Measurements from ENCODE around the gene DHRS7B. TPM values are rescaled to one million over a fixed set of nuclear protein-coding genes. Genes with fewer than 3 reads are reported as not detected.
"Not testable (repeated sequence)": the region's sequence is repeated elsewhere in the genome, so short reads cannot be mapped to it uniquely, and the experiment has no call there.

The DHRS7B gene
- total and polyA plus RNA-seq, 2 of the 13 experiments (the other 11 are each of a cell fraction or from before 2014, with no cell fraction given): 20.0 to 35.8 TPM

DNA sequence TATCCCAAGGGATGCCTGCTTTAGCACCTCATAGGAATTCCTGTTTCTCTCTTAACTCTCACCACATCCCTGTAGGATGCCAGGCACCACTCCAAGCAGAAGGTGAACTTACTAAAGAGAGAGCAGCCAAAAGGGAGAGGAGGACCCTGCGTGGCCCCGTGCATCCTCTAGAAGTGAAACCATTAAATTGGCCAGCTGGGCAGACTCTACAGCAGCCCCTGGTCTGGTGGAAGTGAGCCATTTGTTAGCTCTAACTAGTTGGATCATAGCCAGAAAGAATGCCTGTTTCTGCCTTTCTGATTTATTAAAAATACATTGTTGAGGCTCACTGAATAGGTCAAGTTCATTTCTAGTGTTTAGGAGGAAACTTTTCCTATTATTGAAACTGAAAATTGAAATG, 64.9 kb downstream of the DHRS7B start:
- H3K9me3 ChIP-seq (ENCODE audit: low read length): no peaks in the 10 kb centered on the region
- no TSS peak for BruUV-seq (replicated peaks)
- H4K20me1 ChIP-seq (ENCODE audit: insufficient read depth, low read length): no peaks in the 10 kb centered on the region
- ATAC-seq: no peak
- in situ Hi-C loops (cut with HindIII; ENCODE audit: extremely low pct_ligation_motif_present, low pct_unique_long_range_greater_than_20kb): no loop called here
- H3K4me3 ChIP-seq (replicated peaks in 1 of 3; ENCODE audit: insufficient read depth in 1 of 3, low read depth in 2 of 3, low read length in 3 of 3): no peak overlapping the region
- H3K9ac ChIP-seq (ENCODE audit: insufficient read depth, low read depth, low read length): no peak overlapping the region
- no peak overlapping the region for H2AFZ ChIP-seq (ENCODE audit: low read length)
- POLR2A ChIA-PET: no interaction called here
- no peak for DNase-seq (ENCODE audit: low spot score)
- H3K27ac ChIP-seq (ENCODE audit: extremely low read length, insufficient read depth, low read length): no peak overlapping the region
- intact Hi-C loops (cut with micrococcal nuclease; ENCODE audit: unreplicated experiment): no loop called here
- FAIRE-seq: no peak
- no peaks in the 10 kb centered on the region for H3K27me3 ChIP-seq (ENCODE audit: control insufficient read depth in 1 of 2, insufficient read depth in 2 of 2, low read length in 2 of 2)
- H3K79me2 ChIP-seq (ENCODE audit: insufficient read depth, low read length): no peaks in the 10 kb centered on the region
- peaks cover 3 to 24% of the 10 kb centered on the region in 2 experiments; a peak in 3 of 5 replicates for H3K36me3 ChIP-seq (replicated peaks in 1 of 2; ENCODE audit: control insufficient read depth in 1 of 2, insufficient read depth in 2 of 2, low read length in 2 of 2)
- 100% methylated on average over 2 of the region's 2 CpGs for WGBS (ENCODE audit: low lambda C conversion rate)
- CTCF ChIA-PET (ENCODE audit: low intra/inter-chr PET ratio, low total read pairs): no interaction called here
- H3K4me2 ChIP-seq (ENCODE audit: low read depth, low read length): no peak overlapping the region
- no peaks in the 10 kb centered on the region for H3K4me1 ChIP-seq (ENCODE audit: insufficient read depth, low read length)
- TF ChIP-seq, protein P1, sequence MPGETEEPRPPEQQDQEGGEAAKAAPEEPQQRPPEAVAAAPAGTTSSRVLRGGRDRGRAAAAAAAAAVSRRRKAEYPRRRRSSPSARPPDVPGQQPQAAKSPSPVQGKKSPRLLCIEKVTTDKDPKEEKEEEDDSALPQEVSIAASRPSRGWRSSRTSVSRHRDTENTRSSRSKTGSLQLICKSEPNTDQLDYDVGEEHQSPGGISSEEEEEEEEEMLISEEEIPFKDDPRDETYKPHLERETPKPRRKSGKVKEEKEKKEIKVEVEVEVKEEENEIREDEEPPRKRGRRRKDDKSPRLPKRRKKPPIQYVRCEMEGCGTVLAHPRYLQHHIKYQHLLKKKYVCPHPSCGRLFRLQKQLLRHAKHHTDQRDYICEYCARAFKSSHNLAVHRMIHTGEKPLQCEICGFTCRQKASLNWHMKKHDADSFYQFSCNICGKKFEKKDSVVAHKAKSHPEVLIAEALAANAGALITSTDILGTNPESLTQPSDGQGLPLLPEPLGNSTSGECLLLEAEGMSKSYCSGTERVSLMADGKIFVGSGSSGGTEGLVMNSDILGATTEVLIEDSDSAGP (CRISPR knock-in tag; IDR thresholded peaks at IDR 0.05; ENCODE audit: borderline replicate concordance): no peak
- TF ChIP-seq, protein P2, sequence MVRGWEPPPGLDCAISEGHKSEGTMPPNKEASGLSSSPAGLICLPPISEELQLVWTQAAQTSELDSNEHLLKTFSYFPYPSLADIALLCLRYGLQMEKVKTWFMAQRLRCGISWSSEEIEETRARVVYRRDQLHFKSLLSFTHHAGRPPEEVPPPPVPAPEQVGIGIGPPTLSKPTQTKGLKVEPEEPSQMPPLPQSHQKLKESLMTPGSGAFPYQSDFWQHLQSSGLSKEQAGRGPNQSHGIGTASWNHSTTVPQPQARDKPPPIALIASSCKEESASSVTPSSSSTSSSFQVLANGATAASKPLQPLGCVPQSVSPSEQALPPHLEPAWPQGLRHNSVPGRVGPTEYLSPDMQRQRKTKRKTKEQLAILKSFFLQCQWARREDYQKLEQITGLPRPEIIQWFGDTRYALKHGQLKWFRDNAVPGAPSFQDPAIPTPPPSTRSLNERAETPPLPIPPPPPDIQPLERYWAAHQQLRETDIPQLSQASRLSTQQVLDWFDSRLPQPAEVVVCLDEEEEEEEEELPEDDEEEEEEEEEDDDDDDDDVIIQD (CRISPR knock-in tag; IDR thresholded peaks at IDR 0.05; ENCODE audit: low read depth): no peak
- TF ChIP-seq ZNF530 (CRISPR knock-in tag; IDR thresholded peaks at IDR 0.05; ENCODE audit: low read depth): no peak
- TF ChIP-seq, protein P3, sequence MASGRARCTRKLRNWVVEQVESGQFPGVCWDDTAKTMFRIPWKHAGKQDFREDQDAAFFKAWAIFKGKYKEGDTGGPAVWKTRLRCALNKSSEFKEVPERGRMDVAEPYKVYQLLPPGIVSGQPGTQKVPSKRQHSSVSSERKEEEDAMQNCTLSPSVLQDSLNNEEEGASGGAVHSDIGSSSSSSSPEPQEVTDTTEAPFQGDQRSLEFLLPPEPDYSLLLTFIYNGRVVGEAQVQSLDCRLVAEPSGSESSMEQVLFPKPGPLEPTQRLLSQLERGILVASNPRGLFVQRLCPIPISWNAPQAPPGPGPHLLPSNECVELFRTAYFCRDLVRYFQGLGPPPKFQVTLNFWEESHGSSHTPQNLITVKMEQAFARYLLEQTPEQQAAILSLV (CRISPR knock-in tag; IDR thresholded peaks at IDR 0.05; ENCODE audit: borderline replicate concordance): no peak
- TF ChIP-seq PAWR (CRISPR knock-in tag; IDR thresholded peaks at IDR 0.05; ENCODE audit: borderline replicate concordance): no peak
- no peak for TF ChIP-seq ZBTB3 (CRISPR knock-in tag; IDR thresholded peaks at IDR 0.05; ENCODE audit: borderline replicate concordance, low read depth)
- no peak for TF ChIP-seq ZNF619 (CRISPR knock-in tag; IDR thresholded peaks at IDR 0.05)
- TF ChIP-seq ZZZ3 (CRISPR knock-in tag; IDR thresholded peaks at IDR 0.05; ENCODE audit: borderline replicate concordance): no peak
- no peak for TF ChIP-seq KDM5B (CRISPR knock-in tag; IDR thresholded peaks at IDR 0.05; ENCODE audit: borderline replicate concordance)
- TF ChIP-seq ZFY (CRISPR knock-in tag; IDR thresholded peaks at IDR 0.05): no peak
- TF ChIP-seq CREM (IDR thresholded peaks at IDR 0.05): no peak
- TF ChIP-seq CREM (CRISPR knock-in tag; IDR thresholded peaks at IDR 0.05): no peak
- TF ChIP-seq ZNF788 (CRISPR knock-in tag; IDR thresholded peaks at IDR 0.05; ENCODE audit: borderline replicate concordance): no peak

DNA sequence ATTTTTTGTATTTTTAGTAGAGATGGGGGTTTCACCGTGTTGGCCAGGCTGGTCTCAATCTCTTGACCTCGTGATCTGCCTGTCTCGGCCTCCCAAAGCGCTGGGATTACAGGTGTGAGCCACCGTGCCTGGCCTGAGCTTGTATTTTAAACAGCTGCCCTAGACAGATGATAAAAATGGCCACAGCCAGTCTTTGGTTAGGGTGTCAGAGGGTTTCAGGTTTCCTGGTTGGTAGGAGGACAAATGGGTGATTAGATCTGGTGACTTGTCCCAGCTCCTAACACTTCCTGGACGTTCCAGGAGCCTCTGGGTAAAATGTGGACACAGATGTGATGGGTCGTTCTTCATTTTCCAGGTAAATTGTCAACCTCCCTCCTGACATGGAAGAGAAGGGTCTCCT, 65.7 kb downstream of the DHRS7B start:
- H4K20me1 ChIP-seq (ENCODE audit: insufficient read depth, low read length); intact Hi-C loops (cut with micrococcal nuclease; ENCODE audit: unreplicated experiment); FAIRE-seq; CTCF ChIA-PET (ENCODE audit: low intra/inter-chr PET ratio, low total read pairs); H3K27me3 ChIP-seq (ENCODE audit: control insufficient read depth in 1 of 2, insufficient read depth in 2 of 2, low read length in 2 of 2); ATAC-seq; H3K4me2 ChIP-seq (ENCODE audit: low read depth, low read length); H3K79me2 ChIP-seq (ENCODE audit: insufficient read depth, low read length); H2AFZ ChIP-seq (ENCODE audit: low read length); H3K4me1 ChIP-seq (ENCODE audit: insufficient read depth, low read length); POLR2A ChIA-PET; H3K4me3 ChIP-seq (replicated peaks in 1 of 3; ENCODE audit: insufficient read depth in 1 of 3, low read depth in 2 of 3, low read length in 3 of 3); in situ Hi-C loops (cut with HindIII; ENCODE audit: extremely low pct_ligation_motif_present, low pct_unique_long_range_greater_than_20kb); H3K9ac ChIP-seq (ENCODE audit: insufficient read depth, low read depth, low read length); H3K9me3 ChIP-seq (ENCODE audit: low read length); BruUV-seq (replicated peaks); H3K27ac ChIP-seq (ENCODE audit: extremely low read length, insufficient read depth, low read length); DNase-seq (ENCODE audit: low spot score): not testable (repeated sequence)
- peaks cover 4 to 30% of the 10 kb centered on the region in 2 experiments; a peak in 3 of 5 replicates for H3K36me3 ChIP-seq (replicated peaks in 1 of 2; ENCODE audit: control insufficient read depth in 1 of 2, insufficient read depth in 2 of 2, low read length in 2 of 2)
- WGBS (ENCODE audit: low lambda C conversion rate): 90% methylated on average over 7 of the region's 7 CpGs
